Fibroblast of lung (primary cell): ENCODE data around the gene NANOS3. TPM values are rescaled to one million over a fixed set of nuclear protein-coding genes. Genes with fewer than 3 reads are reported as not detected.

Source experiments
- DNase-seq, 2 donors: peaks; one replicate each; pipeline versions ENCODE4 v3.0.0 to v3.0.0-alpha.2; 2010; ENCODE audit warnings: low read depth in 2 of 2
- H2AFZ ChIP-seq: 2 replicates; pipeline ENCODE4 v1.5.1; 2012; ENCODE audit warnings: low read length, control low read depth, inconsistent platforms
- H3K27ac ChIP-seq: 2 replicates; pipeline ENCODE4 v1.5.1; 2011; ENCODE audit warnings: low read length, control low read depth; ENCODE audit not compliant: insufficient read depth
- H3K27me3 ChIP-seq: 2 replicates; pipeline ENCODE4 v1.5.1; 2011; ENCODE audit warnings: mild to moderate bottlenecking, low read length; ENCODE audit not compliant: control insufficient read depth, insufficient read depth
- H3K36me3 ChIP-seq: 2 replicates; pipeline ENCODE4 v1.5.1; 2011; ENCODE audit warnings: low read length; ENCODE audit not compliant: control insufficient read depth, insufficient read depth
- H3K4me1 ChIP-seq: 2 replicates; pipeline ENCODE4 v1.5.1; 2011; ENCODE audit warnings: low read length; ENCODE audit not compliant: control insufficient read depth, insufficient read depth; ENCODE audit errors: extremely low read depth
- H3K4me2 ChIP-seq: 2 replicates; pipeline ENCODE4 v1.5.1; 2011; ENCODE audit warnings: low read length, control low read depth; ENCODE audit not compliant: insufficient read depth; ENCODE audit errors: extremely low read depth
- H3K4me3 ChIP-seq, 4 experiments: fragments of 200-600 bp in 1 of 4; sonication (generic) in 1 of 4; replicated peaks in 1 of 4; 2 replicates each; pipeline ENCODE4 v1.5.1; 2011 to 2016; ENCODE audit warnings: low read length in 4 of 4, low read depth in 3 of 4, mild to moderate bottlenecking in 3 of 4, control low read depth in 2 of 4, inconsistent platforms in 1 of 4, mixed read lengths in 1 of 4; ENCODE audit not compliant: insufficient read depth in 1 of 4; ENCODE audit errors: control extremely low read depth in 1 of 4
- H3K79me2 ChIP-seq: 2 replicates; pipeline ENCODE4 v1.5.1; 2012; ENCODE audit warnings: mild to moderate bottlenecking, low read length, inconsistent platforms; ENCODE audit not compliant: control insufficient read depth, insufficient read depth
- H3K9ac ChIP-seq: 2 replicates; pipeline ENCODE4 v1.5.1; 2011; ENCODE audit warnings: mild to moderate bottlenecking, low read length, control low read depth; ENCODE audit not compliant: insufficient read depth
- H3K9me3 ChIP-seq: 2 replicates; pipeline ENCODE4 v1.5.1; 2012; ENCODE audit warnings: low read depth, low read length; ENCODE audit not compliant: control insufficient read depth, insufficient read depth
- H4K20me1 ChIP-seq: 2 replicates; pipeline ENCODE4 v1.5.1; 2011; ENCODE audit warnings: low read length; ENCODE audit not compliant: control insufficient read depth, insufficient read depth; ENCODE audit errors: extremely low read depth
- CTCF ChIP-seq, 2 donors: IDR thresholded peaks in 1 of 2; conservative IDR thresholded peaks in 1 of 2; 1 replicate in 1 of 2; 2 replicates in 1 of 2; pipeline ENCODE4 v1.5.1; 2011 to 2012; ENCODE audit warnings: low read length in 2 of 2, control low read depth in 1 of 2, inconsistent platforms in 1 of 2, low read depth in 1 of 2, mild to moderate bottlenecking in 1 of 2
- EZH2 ChIP-seq: IDR thresholded peaks from 2 replicates; pipeline ENCODE4 v1.5.1; 2012; ENCODE audit warnings: low read length, control low read depth, mild to moderate bottlenecking; ENCODE audit errors: missing control alignments
- polyA plus RNA-seq, 2 donors: library from polyadenylated mRNA; depleted of rRNA in 1 of 2; stranded (reverse) in 1 of 2; unstranded in 1 of 2; fragments of >200 nt; gene quantifications; 2 replicates each; pipeline ENCODE4 v1.2.1, GENCODE V29; 2011 to 2012; ENCODE audit warnings: missing spikeins in 1 of 2
- total RNA-seq: library from RNA; depleted of rRNA; stranded (reverse); fragments of >200 nt; gene quantifications from 2 replicates; pipeline ENCODE4 v1.2.1, GENCODE V29; 2014

NANOS3 gene
- total and polyA plus RNA-seq, 2 donors (not counting 1 experiment from before 2014, with no cell fraction given) = not detected

- DNase-seq = no peak
- H3K27ac ChIP-seq = no peak overlapping the region
- TF ChIP-seq EZH2 (no peak), CTCF (conservative IDR thresholded peaks at IDR 0.05 in 1 of 2, IDR thresholded peaks at IDR 0.05 in 1 of 2; ENCODE audit: low read depth in 1 of 2, low read length in 2 of 2) (no peak)
- H3K4me3 ChIP-seq = no peak overlapping the region
- no peak overlapping the region for H3K9ac ChIP-seq
- no peaks in the 10 kb centered on the region for H3K27me3 ChIP-seq
- H3K4me2 ChIP-seq = no peak overlapping the region
- no peaks in the 10 kb centered on the region for H3K9me3 ChIP-seq
- no peak overlapping the region for H2AFZ ChIP-seq
- H3K36me3 ChIP-seq = no peaks in the 10 kb centered on the region
- peaks cover 6% of the 10 kb centered on the region for H3K4me1 ChIP-seq
- H4K20me1 ChIP-seq = no peaks in the 10 kb centered on the region
- no peaks in the 10 kb centered on the region for H3K79me2 ChIP-seq
Measured at GRCh38 chr19:13875824-13876223, 1.1 kb upstream of the NANOS3 start.

GRCh38 chr19:13877303-13877702 lies 369 bp downstream of the NANOS3 start:
- Histone ChIP-seq H3K27ac (no peak overlapping the region), H3K4me3 (no peak overlapping the region), H3K4me2 (no peak overlapping the region), H3K9me3 (no peaks in the 10 kb centered on the region), H3K36me3 (no peaks in the 10 kb centered on the region), H3K79me2 (no peaks in the 10 kb centered on the region), H3K27me3 (no peaks in the 10 kb centered on the region), H3K9ac (no peak overlapping the region), H2AFZ (no peak overlapping the region), H3K4me1 (peaks cover 14% of the 10 kb centered on the region), H4K20me1 (no peaks in the 10 kb centered on the region)
- TF ChIP-seq CTCF (conservative IDR thresholded peaks at IDR 0.05 in 1 of 2, IDR thresholded peaks at IDR 0.05 in 1 of 2; ENCODE audit: low read depth in 1 of 2, low read length in 2 of 2) = no peak
- no peak for TF ChIP-seq EZH2
- no peak for DNase-seq

DNA sequence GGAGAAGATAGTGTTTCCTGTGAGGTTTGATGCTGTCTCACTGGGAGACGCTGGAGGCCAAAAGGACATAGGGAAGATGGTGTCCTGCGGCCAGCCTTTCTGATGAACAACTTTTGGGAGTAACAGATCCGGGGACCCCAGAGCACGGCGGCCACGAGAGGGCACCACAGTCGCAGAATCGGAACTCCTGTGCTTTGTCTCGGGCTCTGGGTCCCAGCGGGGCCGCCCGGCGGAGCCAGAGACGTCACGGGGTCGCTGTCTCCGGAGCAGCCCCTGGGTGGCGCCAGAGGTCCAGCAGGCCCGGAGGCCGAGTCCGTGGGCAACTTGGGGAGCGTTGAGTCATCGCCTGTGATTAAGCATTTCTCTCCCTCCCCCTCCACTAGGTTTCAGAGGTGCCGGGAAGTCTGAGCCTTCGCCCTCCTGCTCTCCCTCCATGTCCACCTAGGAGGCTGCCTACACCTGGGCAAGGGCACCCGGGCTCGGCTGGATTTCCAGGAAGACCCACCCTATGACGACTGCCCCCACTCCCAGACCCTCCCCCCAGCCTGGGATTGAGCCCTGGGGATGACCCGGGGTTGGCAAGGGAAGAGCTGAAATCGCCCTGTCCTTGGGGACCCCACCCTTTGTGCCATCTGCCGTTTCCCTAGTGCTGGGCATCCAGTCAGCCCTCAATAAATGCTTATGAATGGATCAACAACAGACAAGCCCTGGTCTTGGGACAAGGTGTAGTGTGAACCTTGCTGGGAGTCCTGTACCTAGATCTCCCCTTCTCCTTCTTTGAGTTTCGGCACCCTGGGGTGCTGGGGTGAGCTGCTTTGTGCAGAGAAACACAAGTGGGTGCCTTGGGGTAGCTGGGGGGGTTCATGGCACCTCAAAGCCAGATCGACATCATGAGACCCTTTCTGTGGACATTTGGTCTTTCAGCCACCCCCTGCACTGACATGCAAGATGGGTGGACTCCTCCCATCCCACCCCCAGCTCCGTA lies 3.4 kb downstream of the NANOS3 start:
- Histone ChIP-seq H3K79me2 (no peaks in the 10 kb centered on the region), H3K27me3 (no peaks in the 10 kb centered on the region), H3K36me3 (no peaks in the 10 kb centered on the region), H3K9ac (no peak overlapping the region), H3K4me3 (peak overlapping the region in 1 of 4 experiments; percentile 27), H3K9me3 (no peaks in the 10 kb centered on the region), H4K20me1 (no peaks in the 10 kb centered on the region), H3K4me1 (peaks cover 14% of the 10 kb centered on the region), H3K4me2 (peak overlapping the region; percentile 56), H3K27ac (peak overlapping the region; percentile 74), H2AFZ (peak overlapping the region; percentile 34)
- TF ChIP-seq CTCF (conservative IDR thresholded peaks at IDR 0.05 in 1 of 2, IDR thresholded peaks at IDR 0.05 in 1 of 2; ENCODE audit: low read depth in 1 of 2, low read length in 2 of 2) = peak; percentile 88 to 93
- no peak for TF ChIP-seq EZH2
- DNase-seq = peak; percentile 89 to 93
